Measurements from ENCODE around the gene KRTAP4-8.

- TF ChIP-seq POLR2A (IDR thresholded peaks at IDR 0.05; ENCODE audit: low read length) (no peak), GATA1 (IDR thresholded peaks at IDR 0.05; ENCODE audit: low read depth, low read length) (no peak)
These were observed at the start of gene KRTAP4-8 for GRCh38 chr17:41098042-41098441.

Data from erythroblast (primary cell).